Neural cell (in vitro differentiated cells): ENCODE data around the gene RELT. TPM values are rescaled to one million over a fixed set of nuclear protein-coding genes. Genes with fewer than 3 reads are reported as not detected.
A peak's percentile ranks its signal among the peaks of the same experiment; 100 is the strongest.

ENCODE experiments used
- H2AFZ ChIP-seq: fragments of 200-600, 300-800 bp; sonication (generic), shearing (Covaris generic); 2 replicates; pipeline ENCODE4 v1.6.0; 2014; ENCODE audit warnings: low read depth, mild to moderate bottlenecking, antibody characterized with exemption, low read length, moderate library complexity
- H3F3A ChIP-seq: fragments of 200-600 bp; shearing (Covaris generic); 2 replicates; pipeline ENCODE4 v1.6.1; 2016; ENCODE audit warnings: mild to moderate bottlenecking, moderate library complexity, mixed read lengths, antibody characterized with exemption, low read length; ENCODE audit not compliant: insufficient read depth, poor library complexity, severe bottlenecking
- H3K27ac ChIP-seq: fragments of 200-600, 300-800 bp; sonication (generic), shearing (Covaris generic); 2 replicates; pipeline ENCODE4 v1.5.1; 2014; ENCODE audit warnings: mild to moderate bottlenecking, low read length, moderate library complexity
- H3K27me3 ChIP-seq: fragments of 300-800, 200-600 bp; sonication (generic), shearing (Covaris generic); 2 replicates; pipeline ENCODE4 v1.6.0; 2014; ENCODE audit warnings: mild to moderate bottlenecking, low read depth, low read length, moderate library complexity; ENCODE audit not compliant: insufficient read depth
- H3K36me3 ChIP-seq: fragments of 300-800, 200-600 bp; sonication (generic), shearing (Covaris generic); 2 replicates; pipeline ENCODE4 v1.5.1; 2014; ENCODE audit warnings: mild to moderate bottlenecking, antibody characterized with exemption, low read length, moderate library complexity; ENCODE audit not compliant: insufficient read depth
- H3K4me2 ChIP-seq: fragments of 300-800, 200-600 bp; sonication (generic), shearing (Covaris generic); 2 replicates; pipeline ENCODE4 v1.6.0; 2014; ENCODE audit warnings: mild to moderate bottlenecking, low read length
- H3K4me3 ChIP-seq: fragments of 300-800, 200-600 bp; sonication (generic), shearing (Covaris generic); 2 replicates; pipeline ENCODE4 v1.5.1; 2014; ENCODE audit warnings: mild to moderate bottlenecking, low read length, moderate library complexity
- H3K79me2 ChIP-seq: fragments of 200-600 bp; shearing (Covaris generic); replicated peaks from 2 replicates; pipeline ENCODE4 v1.6.0; 2014; ENCODE audit warnings: mild to moderate bottlenecking, low read length, moderate library complexity; ENCODE audit not compliant: insufficient read depth
- H3K9ac ChIP-seq: fragments of 300-800, 200-600 bp; sonication (generic), shearing (Covaris generic); 2 replicates; pipeline ENCODE4 v1.6.1; 2016; ENCODE audit warnings: mild to moderate bottlenecking, low read length, mixed read lengths
- H3K9me2 ChIP-seq: fragments of 200-600 bp; shearing (Covaris generic); 2 replicates; pipeline ENCODE4 v1.6.1; 2016; ENCODE audit warnings: mild to moderate bottlenecking, low read length, mixed read lengths; ENCODE audit not compliant: insufficient read depth
- H3K9me3 ChIP-seq: fragments of 200-600, 300-800 bp; sonication (generic), shearing (Covaris generic); 2 replicates; pipeline ENCODE4 v1.6.1; 2016; ENCODE audit warnings: mild to moderate bottlenecking, mixed run types, low read length, moderate library complexity, mixed read lengths
- H4K20me1 ChIP-seq: fragments of 200-600 bp; shearing (Covaris generic); 2 replicates; pipeline ENCODE4 v1.6.1; 2016; ENCODE audit warnings: mild to moderate bottlenecking, mixed run types; ENCODE audit not compliant: insufficient read depth
- EP300 ChIP-seq: fragments of 450-650 bp; conservative IDR thresholded peaks from 2 replicates; pipeline ENCODE4 v1.6.1; 2014; ENCODE audit warnings: antibody characterized with exemption, mild to moderate bottlenecking, moderate library complexity; ENCODE audit not compliant: poor library complexity, severe bottlenecking
- EZH2 ChIP-seq: fragments of 200-600, 300-800 bp; shearing (Covaris generic), sonication (generic); IDR thresholded peaks from 2 replicates; pipeline ENCODE4 v1.6.1; 2014; ENCODE audit warnings: antibody characterized with exemption, low read length, borderline replicate concordance, mild to moderate bottlenecking; ENCODE audit not compliant: insufficient read depth, poor library complexity, severe bottlenecking
- MXI1 ChIP-seq: fragments of 450-650 bp; conservative IDR thresholded peaks from 2 replicates; pipeline ENCODE4 v1.6.1; 2014; ENCODE audit warnings: antibody characterized with exemption, mild to moderate bottlenecking; ENCODE audit not compliant: poor library complexity, severe bottlenecking
- POLR2AphosphoS5 ChIP-seq: IDR thresholded peaks from 2 replicates; pipeline ENCODE4 v1.6.1; 2012
- RAD21 ChIP-seq: fragments of 450-650 bp; conservative IDR thresholded peaks from 2 replicates; pipeline ENCODE4 v1.6.1; 2014; ENCODE audit warnings: antibody characterized with exemption, mild to moderate bottlenecking, moderate library complexity
- SMC3 ChIP-seq: fragments of 450-650 bp; conservative IDR thresholded peaks from 2 replicates; pipeline ENCODE4 v1.6.1; 2014; ENCODE audit warnings: antibody characterized with exemption, mild to moderate bottlenecking, moderate library complexity; ENCODE audit not compliant: poor library complexity
- TAF1 ChIP-seq: IDR thresholded peaks from 2 replicates; pipeline ENCODE4 v1.6.1; 2012; ENCODE audit warnings: low read depth
- polyA plus RNA-seq: library from polyadenylated mRNA; depleted of rRNA; stranded (reverse); fragments of >200 nt; gene quantifications from 2 replicates; pipeline ENCODE4 v1.2.3, GENCODE V29; 2014
- TF ChIP-seq, protein P1 (sequence below): IDR thresholded peaks from 2 replicates; pipeline ENCODE4 v1.6.1; 2012; ENCODE audit warnings: borderline replicate concordance
- TF ChIP-seq, protein P2 (sequence below): fragments of 450-650 bp; IDR thresholded peaks from 2 replicates; pipeline ENCODE4 v1.5.1; 2014; ENCODE audit warnings: antibody characterized with exemption, mild to moderate bottlenecking, moderate library complexity; ENCODE audit not compliant: poor library complexity, severe bottlenecking

Gene RELT
- polyA plus RNA-seq, 1 donor from 2014 or later, result 12.4 TPM

DNA sequence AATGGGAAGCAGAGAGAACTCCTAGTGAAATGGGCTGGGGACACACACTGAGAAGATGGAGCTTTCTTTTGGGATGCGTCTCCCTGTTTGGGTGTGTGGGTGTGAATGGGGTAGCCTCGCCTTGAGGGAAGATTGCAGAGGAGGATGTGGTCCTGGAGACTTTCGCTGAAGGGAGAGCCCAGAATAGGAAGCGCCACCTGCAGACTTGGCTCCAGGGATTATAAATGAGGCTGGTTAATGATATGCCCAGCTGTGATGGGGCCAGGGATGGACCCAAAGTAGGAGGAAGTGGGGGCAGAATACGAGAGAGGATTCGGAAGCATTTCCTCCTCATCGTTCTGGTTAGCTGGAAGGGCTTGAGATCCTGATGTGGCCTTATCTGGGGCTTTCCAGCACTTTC is 13.7 kb downstream of the RELT start:
- no peak overlapping the region for H3K9ac ChIP-seq

DNA sequence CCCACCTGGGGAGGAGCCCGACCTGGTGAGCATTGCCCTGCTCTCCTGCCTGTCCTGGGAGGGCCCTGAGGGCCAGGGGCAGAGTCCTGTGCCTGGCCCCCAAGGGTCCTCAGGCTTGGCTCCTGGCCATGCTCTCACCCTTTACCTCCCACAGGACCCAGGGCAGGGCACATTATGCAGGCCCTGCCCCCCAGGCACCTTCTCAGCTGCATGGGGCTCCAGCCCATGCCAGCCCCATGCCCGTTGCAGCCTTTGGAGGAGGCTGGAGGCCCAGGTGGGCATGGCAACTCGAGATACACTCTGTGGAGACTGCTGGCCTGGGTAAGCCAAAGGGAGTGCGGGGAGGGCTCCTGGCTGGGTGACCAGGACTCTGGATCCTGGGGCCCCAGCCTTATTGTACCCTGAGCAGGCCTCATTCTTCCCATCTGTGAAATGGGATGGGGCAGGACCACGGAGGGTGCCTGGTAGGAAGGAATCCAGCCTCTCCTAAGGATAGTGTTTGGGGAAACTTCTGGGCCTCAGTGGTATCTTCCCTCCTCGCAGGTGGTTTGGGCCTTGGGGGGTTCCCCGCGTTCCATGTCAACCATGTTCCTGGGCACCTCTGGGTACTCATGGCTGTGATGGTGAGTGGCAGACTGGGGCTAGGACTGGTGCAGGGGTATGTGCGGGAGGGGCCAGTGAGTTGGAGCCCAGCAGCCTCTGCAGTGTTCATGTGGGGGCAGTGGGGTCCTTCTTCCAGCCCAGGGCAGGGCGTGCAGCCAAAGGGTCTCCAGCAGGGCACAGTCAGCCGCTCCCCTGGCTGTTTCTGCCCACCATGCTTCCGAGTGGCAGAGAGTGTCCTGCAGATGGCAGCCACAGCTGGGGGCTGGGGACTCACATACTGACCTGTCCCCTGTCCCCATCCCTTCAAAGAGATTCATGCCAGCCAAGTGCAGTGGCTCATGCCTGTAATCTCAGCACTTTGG is 14.7 kb downstream of the RELT start:
- H2AFZ ChIP-seq, result no peak overlapping the region
- H3K36me3 ChIP-seq, result no peaks in the 10 kb centered on the region
- no peak overlapping the region for H3K4me2 ChIP-seq
- H3K79me2 ChIP-seq, result no peaks in the 10 kb centered on the region
- H3K4me3 ChIP-seq, result no peak overlapping the region
- H3K9me3 ChIP-seq, result no peaks in the 10 kb centered on the region
- H3K9me2 ChIP-seq, result no peaks in the 10 kb centered on the region
- no peak overlapping the region for H3K27ac ChIP-seq
- H3K27me3 ChIP-seq, result no peaks in the 10 kb centered on the region
- H3F3A ChIP-seq, result no peaks in the 10 kb centered on the region
- TF ChIP-seq SMC3, result no peak
- TF ChIP-seq TAF1, result no peak
- TF ChIP-seq EP300, result no peak
- no peak for TF ChIP-seq EZH2
- peak; percentile 35 for TF ChIP-seq POLR2AphosphoS5
- TF ChIP-seq, protein P1, sequence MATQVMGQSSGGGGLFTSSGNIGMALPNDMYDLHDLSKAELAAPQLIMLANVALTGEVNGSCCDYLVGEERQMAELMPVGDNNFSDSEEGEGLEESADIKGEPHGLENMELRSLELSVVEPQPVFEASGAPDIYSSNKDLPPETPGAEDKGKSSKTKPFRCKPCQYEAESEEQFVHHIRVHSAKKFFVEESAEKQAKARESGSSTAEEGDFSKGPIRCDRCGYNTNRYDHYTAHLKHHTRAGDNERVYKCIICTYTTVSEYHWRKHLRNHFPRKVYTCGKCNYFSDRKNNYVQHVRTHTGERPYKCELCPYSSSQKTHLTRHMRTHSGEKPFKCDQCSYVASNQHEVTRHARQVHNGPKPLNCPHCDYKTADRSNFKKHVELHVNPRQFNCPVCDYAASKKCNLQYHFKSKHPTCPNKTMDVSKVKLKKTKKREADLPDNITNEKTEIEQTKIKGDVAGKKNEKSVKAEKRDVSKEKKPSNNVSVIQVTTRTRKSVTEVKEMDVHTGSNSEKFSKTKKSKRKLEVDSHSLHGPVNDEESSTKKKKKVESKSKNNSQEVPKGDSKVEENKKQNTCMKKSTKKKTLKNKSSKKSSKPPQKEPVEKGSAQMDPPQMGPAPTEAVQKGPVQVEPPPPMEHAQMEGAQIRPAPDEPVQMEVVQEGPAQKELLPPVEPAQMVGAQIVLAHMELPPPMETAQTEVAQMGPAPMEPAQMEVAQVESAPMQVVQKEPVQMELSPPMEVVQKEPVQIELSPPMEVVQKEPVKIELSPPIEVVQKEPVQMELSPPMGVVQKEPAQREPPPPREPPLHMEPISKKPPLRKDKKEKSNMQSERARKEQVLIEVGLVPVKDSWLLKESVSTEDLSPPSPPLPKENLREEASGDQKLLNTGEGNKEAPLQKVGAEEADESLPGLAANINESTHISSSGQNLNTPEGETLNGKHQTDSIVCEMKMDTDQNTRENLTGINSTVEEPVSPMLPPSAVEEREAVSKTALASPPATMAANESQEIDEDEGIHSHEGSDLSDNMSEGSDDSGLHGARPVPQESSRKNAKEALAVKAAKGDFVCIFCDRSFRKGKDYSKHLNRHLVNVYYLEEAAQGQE, result no peak
- TF ChIP-seq, protein P2, sequence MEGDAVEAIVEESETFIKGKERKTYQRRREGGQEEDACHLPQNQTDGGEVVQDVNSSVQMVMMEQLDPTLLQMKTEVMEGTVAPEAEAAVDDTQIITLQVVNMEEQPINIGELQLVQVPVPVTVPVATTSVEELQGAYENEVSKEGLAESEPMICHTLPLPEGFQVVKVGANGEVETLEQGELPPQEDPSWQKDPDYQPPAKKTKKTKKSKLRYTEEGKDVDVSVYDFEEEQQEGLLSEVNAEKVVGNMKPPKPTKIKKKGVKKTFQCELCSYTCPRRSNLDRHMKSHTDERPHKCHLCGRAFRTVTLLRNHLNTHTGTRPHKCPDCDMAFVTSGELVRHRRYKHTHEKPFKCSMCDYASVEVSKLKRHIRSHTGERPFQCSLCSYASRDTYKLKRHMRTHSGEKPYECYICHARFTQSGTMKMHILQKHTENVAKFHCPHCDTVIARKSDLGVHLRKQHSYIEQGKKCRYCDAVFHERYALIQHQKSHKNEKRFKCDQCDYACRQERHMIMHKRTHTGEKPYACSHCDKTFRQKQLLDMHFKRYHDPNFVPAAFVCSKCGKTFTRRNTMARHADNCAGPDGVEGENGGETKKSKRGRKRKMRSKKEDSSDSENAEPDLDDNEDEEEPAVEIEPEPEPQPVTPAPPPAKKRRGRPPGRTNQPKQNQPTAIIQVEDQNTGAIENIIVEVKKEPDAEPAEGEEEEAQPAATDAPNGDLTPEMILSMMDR, result no peak
- H3K9ac ChIP-seq, result no peak overlapping the region
- no peaks in the 10 kb centered on the region for H4K20me1 ChIP-seq

More for the DNA sequence above, 13.7 kb downstream of the RELT start:
- TF ChIP-seq, protein P1, result no peak
- TF ChIP-seq, protein P2, result no peak
- TF ChIP-seq EZH2, result no peak
- TF ChIP-seq TAF1, result no peak
- no peak for TF ChIP-seq SMC3
- TF ChIP-seq RAD21, result no peak
- no peak for TF ChIP-seq EP300
- TF ChIP-seq POLR2AphosphoS5, result no peak
- no peak for TF ChIP-seq MXI1
- H3F3A ChIP-seq, result no peaks in the 10 kb centered on the region
- H3K4me2 ChIP-seq, result no peak overlapping the region
- H3K9me3 ChIP-seq, result no peaks in the 10 kb centered on the region
- H3K36me3 ChIP-seq, result no peaks in the 10 kb centered on the region
- H3K4me3 ChIP-seq, result no peak overlapping the region
- no peak overlapping the region for H3K27ac ChIP-seq
- no peaks in the 10 kb centered on the region for H3K9me2 ChIP-seq
- no peaks in the 10 kb centered on the region for H3K79me2 ChIP-seq
- H3K27me3 ChIP-seq, result no peaks in the 10 kb centered on the region
- no peak overlapping the region for H2AFZ ChIP-seq
- no peaks in the 10 kb centered on the region for H4K20me1 ChIP-seq
